Measurements from ENCODE around the gene UCHL1.

DNA sequence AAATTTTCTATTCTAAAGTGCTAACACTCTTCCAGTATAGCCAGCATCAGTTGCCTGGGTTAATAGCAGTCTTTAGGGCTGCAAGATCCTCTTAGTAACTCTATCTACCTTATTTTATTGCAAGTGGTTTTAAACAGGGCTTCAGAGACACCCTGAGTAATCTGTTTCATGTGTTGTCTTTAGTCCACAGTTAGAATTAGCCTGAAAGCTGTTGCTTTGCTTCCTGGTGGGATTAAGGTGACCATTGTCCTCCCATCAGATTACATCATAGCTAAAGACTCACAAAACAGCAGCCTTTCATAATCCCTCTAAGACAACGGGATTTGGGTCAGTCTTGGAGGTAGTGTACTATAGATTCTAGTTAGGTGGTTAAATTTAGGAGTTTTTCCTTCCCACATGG, 7.5 kb downstream of the UCHL1 start:
- TF ChIP-seq CTCF (IDR thresholded peaks at IDR 0.05 in 2 of 3, conservative IDR thresholded peaks at IDR 0.05 in 1 of 3; ENCODE audit: control insufficient read depth in 2 of 3, extremely low read depth in 1 of 3, insufficient read depth in 1 of 3, low read depth in 3 of 3, low read length in 3 of 3) = no peak
- TF ChIP-seq RFX5 (IDR thresholded peaks at IDR 0.05; ENCODE audit: low read depth, low read length) = no peak
- TF ChIP-seq YBX1 (IDR thresholded peaks at IDR 0.05) = no peak
- no peak for TF ChIP-seq ZBTB4 (CRISPR knock-in tag; IDR thresholded peaks at IDR 0.05)
- TF ChIP-seq JUND (IDR thresholded peaks at IDR 0.05; ENCODE audit: low read depth, low read length) = no peak
- TF ChIP-seq TCF12 (IDR thresholded peaks at IDR 0.05; ENCODE audit: low read depth, low read length) = no peak
- TF ChIP-seq, protein P1, sequence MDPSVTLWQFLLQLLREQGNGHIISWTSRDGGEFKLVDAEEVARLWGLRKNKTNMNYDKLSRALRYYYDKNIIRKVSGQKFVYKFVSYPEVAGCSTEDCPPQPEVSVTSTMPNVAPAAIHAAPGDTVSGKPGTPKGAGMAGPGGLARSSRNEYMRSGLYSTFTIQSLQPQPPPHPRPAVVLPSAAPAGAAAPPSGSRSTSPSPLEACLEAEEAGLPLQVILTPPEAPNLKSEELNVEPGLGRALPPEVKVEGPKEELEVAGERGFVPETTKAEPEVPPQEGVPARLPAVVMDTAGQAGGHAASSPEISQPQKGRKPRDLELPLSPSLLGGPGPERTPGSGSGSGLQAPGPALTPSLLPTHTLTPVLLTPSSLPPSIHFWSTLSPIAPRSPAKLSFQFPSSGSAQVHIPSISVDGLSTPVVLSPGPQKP (IDR thresholded peaks at IDR 0.05; ENCODE audit: low read depth, low read length) = no peak
- TF ChIP-seq SIN3A (IDR thresholded peaks at IDR 0.05; ENCODE audit: low read depth, low read length) = no peak
- TF ChIP-seq POLR2A (IDR thresholded peaks at IDR 0.05; ENCODE audit: low read depth, low read length) = no peak
- TF ChIP-seq ZNF384 (IDR thresholded peaks at IDR 0.05; ENCODE audit: borderline replicate concordance, low read depth, low read length) = no peak
- TF ChIP-seq, protein P2, sequence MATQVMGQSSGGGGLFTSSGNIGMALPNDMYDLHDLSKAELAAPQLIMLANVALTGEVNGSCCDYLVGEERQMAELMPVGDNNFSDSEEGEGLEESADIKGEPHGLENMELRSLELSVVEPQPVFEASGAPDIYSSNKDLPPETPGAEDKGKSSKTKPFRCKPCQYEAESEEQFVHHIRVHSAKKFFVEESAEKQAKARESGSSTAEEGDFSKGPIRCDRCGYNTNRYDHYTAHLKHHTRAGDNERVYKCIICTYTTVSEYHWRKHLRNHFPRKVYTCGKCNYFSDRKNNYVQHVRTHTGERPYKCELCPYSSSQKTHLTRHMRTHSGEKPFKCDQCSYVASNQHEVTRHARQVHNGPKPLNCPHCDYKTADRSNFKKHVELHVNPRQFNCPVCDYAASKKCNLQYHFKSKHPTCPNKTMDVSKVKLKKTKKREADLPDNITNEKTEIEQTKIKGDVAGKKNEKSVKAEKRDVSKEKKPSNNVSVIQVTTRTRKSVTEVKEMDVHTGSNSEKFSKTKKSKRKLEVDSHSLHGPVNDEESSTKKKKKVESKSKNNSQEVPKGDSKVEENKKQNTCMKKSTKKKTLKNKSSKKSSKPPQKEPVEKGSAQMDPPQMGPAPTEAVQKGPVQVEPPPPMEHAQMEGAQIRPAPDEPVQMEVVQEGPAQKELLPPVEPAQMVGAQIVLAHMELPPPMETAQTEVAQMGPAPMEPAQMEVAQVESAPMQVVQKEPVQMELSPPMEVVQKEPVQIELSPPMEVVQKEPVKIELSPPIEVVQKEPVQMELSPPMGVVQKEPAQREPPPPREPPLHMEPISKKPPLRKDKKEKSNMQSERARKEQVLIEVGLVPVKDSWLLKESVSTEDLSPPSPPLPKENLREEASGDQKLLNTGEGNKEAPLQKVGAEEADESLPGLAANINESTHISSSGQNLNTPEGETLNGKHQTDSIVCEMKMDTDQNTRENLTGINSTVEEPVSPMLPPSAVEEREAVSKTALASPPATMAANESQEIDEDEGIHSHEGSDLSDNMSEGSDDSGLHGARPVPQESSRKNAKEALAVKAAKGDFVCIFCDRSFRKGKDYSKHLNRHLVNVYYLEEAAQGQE (IDR thresholded peaks at IDR 0.05; ENCODE audit: low read depth, low read length) = no peak

All from GM12878 (cell line).